GM21423 (cell line): ENCODE measurements around the gene ZPR1.

Source experiments
- ATAC-seq: cut with Tn5 transposase; IDR thresholded peaks from one replicate; pipeline ENCODE4 v1.9.1; 2021; ENCODE audit warnings: mild to moderate bottlenecking, moderate library complexity; ENCODE audit not compliant: unreplicated experiment

The ZPR1 gene

GRCh38 chr11:116792869-116793771 is 5.3 kb upstream of the ZPR1 start:
- ATAC-seq = no peak

GRCh38 chr11:116792144-116792868 is 4.5 kb upstream of the ZPR1 start:
- ATAC-seq = no peak

GRCh38 chr11:116791813-116792143 is 4.0 kb upstream of the ZPR1 start, which contains the start of gene APOA5:
APOA5 (minus strand) TSS chr11:116791879; CDS start chr11:116791860, 19 bp downstream.
- no peak for ATAC-seq

GRCh38 chr11:116791002-116791812 is 3.4 kb upstream of the ZPR1 start:
- no peak for ATAC-seq

- no peak for ATAC-seq
Measured at GRCh38 chr11:116790167-116791001, 2.6 kb upstream of the ZPR1 start.

- ATAC-seq = no peak
Measured at GRCh38 chr11:116788975-116789374, 1.2 kb upstream of the ZPR1 start.

GRCh38 chr11:116788534-116788933 is 711 bp upstream of the ZPR1 start:
- no peak for ATAC-seq

- ATAC-seq = no peak
Measured at GRCh38 chr11:116787436-116787785, 412 bp downstream of the ZPR1 start.

GRCh38 chr11:116786966-116787365 is 857 bp downstream of the ZPR1 start:
- no peak for ATAC-seq

- no peak for ATAC-seq
Measured at GRCh38 chr11:116786326-116786725, 1.5 kb downstream of the ZPR1 start.

- ATAC-seq = no peak
Measured at GRCh38 chr11:116782728-116783127, 5.1 kb downstream of the ZPR1 start.

GRCh38 chr11:116778556-116778955 is 9.3 kb downstream of the ZPR1 start:
- no peak for ATAC-seq

- ATAC-seq = no peak
Measured at GRCh38 chr11:116777056-116777455, 10.8 kb downstream of the ZPR1 start.

GRCh38 chr11:116776522-116776984 is 11.3 kb downstream of the ZPR1 start:
- no peak for ATAC-seq

- ATAC-seq = no peak
Measured at GRCh38 chr11:116775975-116776374, 11.8 kb downstream of the ZPR1 start.

GRCh38 chr11:116774661-116775060 is 13.2 kb downstream of the ZPR1 start:
- ATAC-seq = no peak

GRCh38 chr11:116773203-116774097 is 14.4 kb downstream of the ZPR1 start:
- ATAC-seq = peak; percentile 35

- ATAC-seq = peak; percentile 87
Measured at GRCh38 chr11:116772443-116773202, 15.2 kb downstream of the ZPR1 start, which contains the start of gene BUD13. BUD13 (minus strand) TSS chr11:116772987; CDS start chr11:116772964, 23 bp downstream.
